ENCODE data around the gene NPY1R.

GRCh38 chr4:163353054-163353453 lies 20.7 kb upstream of the NPY1R start:
- TF ChIP-seq CTCF (IDR thresholded peaks at IDR 0.05; ENCODE audit: low read length) = no peak
- no peak for TF ChIP-seq EZH2 (IDR thresholded peaks at IDR 0.05; ENCODE audit: borderline replicate concordance, low read length)

All from OCI-LY1 (cell line).